ENCODE measurements around the gene MTNR1A.

The MTNR1A gene

GRCh38 chr4:186487726-186488125 lies 67.6 kb downstream of the MTNR1A start:
- no peak for DNase-seq (ENCODE audit: low spot score)

DNA sequence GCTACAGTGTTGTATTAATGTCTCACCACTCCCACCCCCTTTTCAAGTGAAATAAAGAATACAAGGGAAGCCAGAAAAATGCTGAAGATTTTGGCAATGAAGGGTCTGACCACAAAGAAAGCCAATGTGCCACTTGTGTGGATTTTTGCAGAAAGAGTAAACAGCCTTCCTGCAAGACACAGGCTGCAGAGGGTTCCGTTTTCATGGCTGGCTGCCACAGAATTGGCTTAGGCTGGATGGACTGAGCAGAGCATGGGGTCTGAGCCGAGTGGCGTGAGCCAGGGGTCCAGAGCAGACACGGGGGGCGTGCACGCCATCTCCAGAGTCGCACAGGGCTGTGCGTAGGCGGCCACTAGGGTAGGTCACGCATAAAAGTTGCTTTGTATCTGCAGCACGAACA lies 69.2 kb downstream of the MTNR1A start:
- no peak for DNase-seq (ENCODE audit: low spot score)

- peak; percentile 25 for DNase-seq (ENCODE audit: low spot score)
These were observed 69.8 kb downstream of the MTNR1A start for GRCh38 chr4:186485561-186486062.

- no peak for DNase-seq (ENCODE audit: low spot score)
These were observed 70.2 kb downstream of the MTNR1A start for GRCh38 chr4:186485150-186485549.

DNA sequence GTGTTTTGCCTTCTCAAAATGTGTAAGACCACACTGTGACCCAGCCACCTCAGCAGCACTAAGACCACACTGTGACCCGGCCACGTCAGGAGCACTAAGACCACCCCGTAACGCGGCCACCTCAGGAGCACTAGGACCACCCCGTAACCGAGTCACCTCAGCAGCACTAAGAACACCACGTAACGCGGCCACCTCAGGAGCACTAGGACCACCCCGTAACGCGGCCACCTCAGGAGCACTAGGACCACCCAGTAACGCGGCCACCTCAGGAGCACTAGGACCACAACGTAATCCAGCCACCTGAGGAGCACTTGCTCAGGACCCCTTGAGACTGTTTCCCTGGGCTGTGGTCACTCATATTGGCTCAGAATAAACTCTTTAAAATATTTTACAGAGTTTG lies 71.7 kb downstream of the MTNR1A start:
- no peak for DNase-seq (ENCODE audit: low spot score)

Measured in iPS-NIHi11 (cell line).